ENCODE measurements around the gene DLG5.

Gene DLG5

DNA sequence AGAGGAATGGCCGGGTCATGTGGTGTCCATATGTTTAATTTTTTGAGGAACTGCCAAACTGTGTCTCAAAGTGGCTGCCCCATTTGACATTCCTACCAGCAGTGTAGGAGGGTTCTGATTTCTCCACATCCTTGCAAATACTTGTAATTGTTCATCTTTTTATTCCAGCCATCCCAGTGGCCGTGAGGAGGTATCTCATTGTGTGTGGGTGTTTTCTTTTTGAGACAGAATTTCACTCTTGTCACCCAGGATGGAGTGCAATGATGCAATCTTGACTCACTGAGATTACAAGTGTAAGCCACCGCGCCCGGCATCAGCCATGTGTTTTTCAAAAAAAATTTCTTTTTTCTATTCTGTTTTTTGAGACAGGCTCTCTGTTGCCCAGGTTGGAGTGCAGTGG is 38.7 kb upstream of the DLG5 start:
- H3K27me3 ChIP-seq (replicated peaks; ENCODE audit: control insufficient read depth, insufficient read depth, low read length), result no peaks in the 10 kb centered on the region
- no peak for DNase-seq (ENCODE audit: extremely low read depth, insufficient read length)
- TF ChIP-seq, protein P1, sequence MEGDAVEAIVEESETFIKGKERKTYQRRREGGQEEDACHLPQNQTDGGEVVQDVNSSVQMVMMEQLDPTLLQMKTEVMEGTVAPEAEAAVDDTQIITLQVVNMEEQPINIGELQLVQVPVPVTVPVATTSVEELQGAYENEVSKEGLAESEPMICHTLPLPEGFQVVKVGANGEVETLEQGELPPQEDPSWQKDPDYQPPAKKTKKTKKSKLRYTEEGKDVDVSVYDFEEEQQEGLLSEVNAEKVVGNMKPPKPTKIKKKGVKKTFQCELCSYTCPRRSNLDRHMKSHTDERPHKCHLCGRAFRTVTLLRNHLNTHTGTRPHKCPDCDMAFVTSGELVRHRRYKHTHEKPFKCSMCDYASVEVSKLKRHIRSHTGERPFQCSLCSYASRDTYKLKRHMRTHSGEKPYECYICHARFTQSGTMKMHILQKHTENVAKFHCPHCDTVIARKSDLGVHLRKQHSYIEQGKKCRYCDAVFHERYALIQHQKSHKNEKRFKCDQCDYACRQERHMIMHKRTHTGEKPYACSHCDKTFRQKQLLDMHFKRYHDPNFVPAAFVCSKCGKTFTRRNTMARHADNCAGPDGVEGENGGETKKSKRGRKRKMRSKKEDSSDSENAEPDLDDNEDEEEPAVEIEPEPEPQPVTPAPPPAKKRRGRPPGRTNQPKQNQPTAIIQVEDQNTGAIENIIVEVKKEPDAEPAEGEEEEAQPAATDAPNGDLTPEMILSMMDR (IDR thresholded peaks at IDR 0.05; ENCODE audit: insufficient read depth, low read length, poor library complexity, severe bottlenecking), result no peak
- no peak overlapping the region for H3K4me3 ChIP-seq (replicated peaks; ENCODE audit: low read depth, low read length)
- H3K36me3 ChIP-seq (ENCODE audit: control insufficient read depth, insufficient read depth, low read length), result no peaks in the 10 kb centered on the region

DNA sequence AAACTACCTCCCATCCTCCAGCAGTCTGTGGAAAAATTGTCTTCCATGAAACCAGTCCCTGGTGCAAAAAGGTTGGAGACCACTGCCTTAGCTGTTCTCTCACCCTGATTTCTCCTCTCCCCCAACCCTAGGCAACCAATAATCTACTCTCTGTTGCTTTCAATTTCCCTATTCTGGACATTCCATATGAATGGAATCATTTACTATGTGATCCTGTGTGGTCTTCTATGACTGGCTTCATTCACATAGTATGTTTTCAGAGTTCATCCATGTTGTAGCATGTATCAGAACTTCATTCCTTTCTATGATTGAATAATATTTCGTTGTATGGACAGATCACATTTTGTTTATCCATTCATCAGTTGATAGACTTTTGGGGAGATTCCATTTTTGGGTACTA is 38.3 kb upstream of the DLG5 start:
- no peaks in the 10 kb centered on the region for H3K36me3 ChIP-seq (ENCODE audit: control insufficient read depth, insufficient read depth, low read length)
- DNase-seq (ENCODE audit: extremely low read depth, insufficient read length), result no peak
- TF ChIP-seq, protein P1 (IDR thresholded peaks at IDR 0.05; ENCODE audit: insufficient read depth, low read length, poor library complexity, severe bottlenecking), result no peak
- no peak overlapping the region for H3K4me3 ChIP-seq (replicated peaks; ENCODE audit: low read depth, low read length)
- no peaks in the 10 kb centered on the region; the same call in 1 of the 2 replicates for H3K27me3 ChIP-seq (replicated peaks; ENCODE audit: control insufficient read depth, insufficient read depth, low read length)

DNA sequence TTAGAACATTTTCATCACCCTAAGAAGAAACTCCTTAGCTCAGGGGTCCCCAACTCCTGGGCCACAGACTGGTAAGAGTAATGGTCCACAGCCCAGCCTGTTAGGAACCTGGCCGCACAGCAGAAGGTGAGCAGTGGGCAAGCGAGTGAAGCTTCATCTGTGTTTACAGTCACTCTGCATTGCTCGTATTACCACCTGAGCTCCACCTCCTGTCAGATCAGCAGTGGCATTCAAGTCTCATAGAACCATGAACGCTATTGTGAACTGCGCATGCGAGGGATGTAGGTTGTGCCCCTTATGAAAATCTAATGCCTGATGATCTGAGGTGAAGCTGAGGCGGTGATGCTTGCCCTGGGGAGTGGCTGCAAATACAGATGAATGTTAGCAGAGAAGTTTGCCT is 37.3 kb upstream of the DLG5 start:
- Histone ChIP-seq H3K36me3 (ENCODE audit: control insufficient read depth, insufficient read depth, low read length) (no peaks in the 10 kb centered on the region), H3K4me3 (replicated peaks; ENCODE audit: low read depth, low read length) (no peak overlapping the region), H3K27me3 (replicated peaks; ENCODE audit: control insufficient read depth, insufficient read depth, low read length) (no peaks in the 10 kb centered on the region; the same call in 1 of the 2 replicates)
- TF ChIP-seq, protein P1 (IDR thresholded peaks at IDR 0.05; ENCODE audit: insufficient read depth, low read length, poor library complexity, severe bottlenecking), result no peak
- DNase-seq (ENCODE audit: extremely low read depth, insufficient read length), result no peak

DNA sequence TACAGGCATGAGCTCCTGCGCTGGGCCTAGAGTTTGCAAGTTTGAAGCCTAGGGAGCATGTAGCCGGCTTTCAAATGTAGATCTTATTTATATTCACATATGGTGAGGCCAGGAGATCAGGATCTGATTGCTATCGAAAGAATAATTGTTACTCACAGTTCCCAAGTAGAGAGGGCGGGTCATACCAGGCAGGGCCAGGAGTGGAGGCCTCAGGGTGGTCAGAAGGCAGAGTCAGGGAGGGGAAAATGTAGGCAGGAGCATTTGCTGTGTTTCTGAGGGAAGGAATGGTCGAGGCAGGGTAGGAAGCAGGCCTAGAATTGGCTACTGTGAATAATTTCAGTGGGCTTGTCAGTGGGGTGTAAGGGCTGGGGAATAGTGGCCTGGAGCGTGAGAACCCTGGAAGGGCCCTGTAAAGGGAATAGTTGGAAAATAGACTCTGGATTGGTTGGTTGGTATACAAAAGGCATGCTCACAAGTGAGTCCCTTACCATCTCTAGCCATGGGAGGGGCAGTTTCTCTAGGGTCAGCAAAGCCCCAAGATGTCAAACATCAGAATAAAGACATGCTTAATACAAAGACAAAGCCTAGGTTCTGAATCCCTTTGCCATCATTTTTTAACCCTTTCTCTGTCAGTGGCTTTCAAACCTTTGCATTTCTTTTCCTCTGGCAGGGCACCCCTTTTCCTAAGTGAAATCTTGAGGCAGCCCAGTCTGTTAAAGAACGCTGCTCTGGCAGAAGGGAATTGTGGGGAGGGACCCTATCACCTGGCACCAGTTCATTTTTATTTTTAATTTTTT is 36.0 kb upstream of the DLG5 start:
- Histone ChIP-seq H3K4me3 (replicated peaks; ENCODE audit: low read depth, low read length) (no peak overlapping the region), H3K36me3 (ENCODE audit: control insufficient read depth, insufficient read depth, low read length) (no peaks in the 10 kb centered on the region), H3K27me3 (replicated peaks; ENCODE audit: control insufficient read depth, insufficient read depth, low read length) (no peaks in the 10 kb centered on the region; the same call in 1 of the 2 replicates)
- no peak for DNase-seq (ENCODE audit: extremely low read depth, insufficient read length)
- TF ChIP-seq, protein P1 (IDR thresholded peaks at IDR 0.05; ENCODE audit: insufficient read depth, low read length, poor library complexity, severe bottlenecking), result no peak

DNA sequence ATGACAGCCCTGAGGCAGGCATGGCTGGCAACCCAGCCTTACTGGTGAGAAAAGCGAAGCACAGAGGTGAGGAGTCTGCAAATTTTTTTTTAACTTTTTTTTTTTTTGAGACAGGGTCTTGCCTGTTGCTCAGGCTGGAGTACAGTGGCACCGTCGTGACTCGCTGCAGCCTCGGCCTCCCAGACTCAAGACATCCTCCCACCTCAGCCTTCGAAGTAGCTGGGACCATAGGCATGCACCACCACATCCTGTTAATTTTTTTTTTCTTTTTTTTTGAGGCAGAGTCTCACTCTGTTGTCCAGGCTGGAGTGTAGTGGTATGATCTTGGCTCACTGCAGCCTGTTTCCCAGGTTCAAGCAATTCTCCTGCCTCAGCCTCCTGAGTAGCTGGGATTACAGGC is 35.1 kb upstream of the DLG5 start:
- Histone ChIP-seq H3K27me3 (replicated peaks; ENCODE audit: control insufficient read depth, insufficient read depth, low read length) (no peaks in the 10 kb centered on the region; the same call in 1 of the 2 replicates), H3K4me3 (replicated peaks; ENCODE audit: low read depth, low read length) (no peak overlapping the region), H3K36me3 (ENCODE audit: control insufficient read depth, insufficient read depth, low read length) (no peaks in the 10 kb centered on the region)
- DNase-seq (ENCODE audit: extremely low read depth, insufficient read length), result no peak
- TF ChIP-seq, protein P1 (IDR thresholded peaks at IDR 0.05; ENCODE audit: insufficient read depth, low read length, poor library complexity, severe bottlenecking), result no peak

Measured in GM06990 (cell line).